B cell (primary cell): Measurements from ENCODE around the gene FTO.

ENCODE experiments used
- CTCF ChIP-seq: fragments of 200-600 bp; IDR thresholded peaks from one replicate; pipeline ENCODE4 v1.8.0; 2022; ENCODE audit warnings: antibody characterized with exemption, mild to moderate bottlenecking
- EZH2 ChIP-seq: IDR thresholded peaks from 2 replicates; pipeline ENCODE4 v1.6.1; 2012; ENCODE audit warnings: borderline replicate concordance, low read depth, mild to moderate bottlenecking, moderate library complexity, low read length; ENCODE audit not compliant: insufficient read depth, poor library complexity, severe bottlenecking

DNA sequence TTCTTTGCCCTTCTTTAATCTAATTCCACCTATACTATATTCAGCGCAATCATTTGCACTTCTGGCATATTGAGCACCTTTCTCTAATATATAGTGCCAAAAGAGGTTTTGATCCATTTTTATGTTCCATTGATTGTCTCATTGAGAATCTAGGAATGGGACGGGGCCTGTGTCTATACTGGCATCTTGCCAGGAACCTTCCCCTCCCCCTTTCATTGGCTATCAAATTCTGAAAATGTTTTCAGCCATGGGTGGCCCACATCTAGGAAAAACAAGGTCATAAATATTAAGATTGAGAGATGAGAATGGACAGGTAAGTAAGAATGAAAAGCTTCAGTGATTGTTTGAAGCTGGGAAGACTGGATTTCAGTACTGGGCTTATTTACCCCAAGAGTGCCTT lies 159.9 kb downstream of the FTO start:
- TF ChIP-seq CTCF: no peak
- no peak for TF ChIP-seq EZH2
